Right lobe of liver (tissue), 4 donors: ENCODE data around the gene TMIGD1.

ENCODE experiments used
- CTCF ChIP-seq, 4 donors: fragments of 200-600 bp in 3 of 4; fragments of 450-650 bp in 1 of 4; IDR thresholded peaks; one replicate each; pipeline versions ENCODE4 v1.5.1 to v1.8.0; 2016 to 2022; ENCODE audit warnings: antibody characterized with exemption in 4 of 4, mild to moderate bottlenecking in 2 of 4
- POLR2A ChIP-seq: fragments of 450-650 bp; IDR thresholded peaks from one replicate; pipeline ENCODE4 v1.6.1; 2017; ENCODE audit warnings: antibody characterized with exemption, mild to moderate bottlenecking
- donor health status: DM: no; HTN: no; CAD: no.
- donor health status: DM: no; HTN: no; CAD: no.
- donor health status: DM: no; HTN: yes; CAD: no.

- TF ChIP-seq CTCF (IDR thresholded peaks at IDR 0.05) (no peak), POLR2A (no peak)
Measured at GRCh38 chr17:30326809-30327208, 7.0 kb downstream of the TMIGD1 start.
